H1 (cell line): ENCODE data around the gene RPL19. TPM values are rescaled to one million over a fixed set of nuclear protein-coding genes. Genes with fewer than 3 reads are reported as not detected.

Experiments used
- CTCF ChIA-PET: fragments of 300-600 bp; sonication (Branson Sonifier 250); formaldehyde crosslinking; loops from one replicate; lab custom pipeline; 2021; ENCODE audit not compliant: partially characterized antibody; lab: Charles Lee
- POLR2A ChIA-PET: fragments of 300-600 bp; sonication (Branson Sonifier 250); formaldehyde crosslinking; loops from one replicate; lab custom pipeline; 2021; ENCODE audit warnings: inconsistent platforms; ENCODE audit not compliant: partially characterized antibody; lab: Charles Lee
- DNase-seq, 2 experiments: peaks; one replicate each; pipeline versions ENCODE4 v3.0.0 to v3.0.0-alpha.2; 2010 to 2022; ENCODE audit warnings: low spot score in 2 of 2, low read depth in 1 of 2, mixed read lengths in 1 of 2
- FAIRE-seq: peaks from 2 replicates; lab custom pipeline; 2011; peaks lifted over from hg19 to GRCh38; lab: Jason Lieb, UNC
- H2AFZ ChIP-seq: 2 replicates; pipeline ENCODE4 v1.8.1; 2012; ENCODE audit warnings: low read length, inconsistent platforms
- H2AK5ac ChIP-seq: 2 replicates; pipeline ENCODE4 v1.6.1; 2013; ENCODE audit warnings: low read depth, low read length
- H2BK120ac ChIP-seq: replicated peaks from 2 replicates; pipeline ENCODE3; 2013; ENCODE audit warnings: low read depth, low read length, inconsistent platforms
- H2BK12ac ChIP-seq: 2 replicates; pipeline ENCODE4 v1.6.1; 2013; ENCODE audit warnings: low read depth, low read length
- H2BK15ac ChIP-seq: 2 replicates; pipeline ENCODE4 v1.6.1; 2013; ENCODE audit warnings: low read length
- H2BK20ac ChIP-seq: 2 replicates; pipeline ENCODE4 v1.6.1; 2013; ENCODE audit warnings: low read length
- H2BK5ac ChIP-seq: 2 replicates; pipeline ENCODE4 v1.6.1; 2013; ENCODE audit warnings: low read depth, low read length
- H3K14ac ChIP-seq: 2 replicates; pipeline ENCODE4 v1.6.1; 2013; ENCODE audit warnings: inconsistent platforms; ENCODE audit not compliant: insufficient read length
- H3K18ac ChIP-seq: 2 replicates; pipeline ENCODE4 v1.6.1; 2013; ENCODE audit warnings: low read length; ENCODE audit errors: extremely low read depth
- H3K23ac ChIP-seq: 2 replicates; pipeline ENCODE4 v1.6.1; 2013; ENCODE audit warnings: inconsistent platforms; ENCODE audit not compliant: insufficient read length
- H3K23me2 ChIP-seq: 2 replicates; pipeline ENCODE4 v1.6.1; 2013; ENCODE audit warnings: low read depth, low read length
- H3K27ac ChIP-seq: 2 replicates; pipeline ENCODE4 v1.6.1; 2011; ENCODE audit warnings: low read depth, low read length, inconsistent platforms
- H3K27me3 ChIP-seq, 4 experiments: replicated peaks in 1 of 4; 1 replicate in 1 of 4; 2 replicates in 3 of 4; pipeline versions ENCODE4 v1.6.1 to v1.8.1; 2011 to 2013; ENCODE audit warnings: low read length in 3 of 4, mild to moderate bottlenecking in 3 of 4, inconsistent platforms in 2 of 4, mixed read lengths in 2 of 4, moderate library complexity in 1 of 4; ENCODE audit not compliant: control insufficient read depth in 3 of 4, insufficient read depth in 3 of 4; ENCODE audit errors: extremely low read depth in 1 of 4
- H3K36me3 ChIP-seq, 4 experiments: 2 replicates each; pipeline versions ENCODE4 v1.6.1 to v1.8.1; 2011 to 2013; ENCODE audit warnings: mild to moderate bottlenecking in 4 of 4, low read length in 3 of 4, moderate library complexity in 2 of 4, control low read depth in 1 of 4, inconsistent platforms in 1 of 4; ENCODE audit not compliant: insufficient read depth in 4 of 4, control insufficient read depth in 2 of 4
- H3K4ac ChIP-seq: replicated peaks from 2 replicates; pipeline ENCODE3; 2013; ENCODE audit warnings: low read length, low read depth, mixed read lengths, inconsistent platforms; ENCODE audit not compliant: insufficient read length
- H3K4me1 ChIP-seq, 4 experiments: replicated peaks in 1 of 4; 1 replicate in 1 of 4; 2 replicates in 3 of 4; pipeline versions ENCODE4 v1.6.1 to v1.8.1; 2011 to 2013; ENCODE audit warnings: low read length in 3 of 4, inconsistent platforms in 2 of 4, mixed read lengths in 1 of 4; ENCODE audit not compliant: insufficient read depth in 4 of 4, control insufficient read depth in 3 of 4
- H3K4me2 ChIP-seq, 2 experiments: 2 replicates each; pipeline versions ENCODE4 v1.6.1 to v1.8.1; 2011 to 2013; ENCODE audit warnings: low read depth in 2 of 2, low read length in 2 of 2, control low read depth in 1 of 2, inconsistent platforms in 1 of 2, mild to moderate bottlenecking in 1 of 2; ENCODE audit not compliant: insufficient read depth in 1 of 2
- H3K4me3 ChIP-seq, 4 experiments: fragments of 200-600, 300-600 bp in 1 of 4; sonication (generic), shearing (Covaris generic), sonication (Bioruptor Twin) in 1 of 4; 2 replicates each; pipeline versions ENCODE4 v1.5.1 to v1.8.1; 2011 to 2016; ENCODE audit warnings: low read length in 4 of 4, low read depth in 3 of 4, control low read depth in 2 of 4, inconsistent platforms in 2 of 4, mild to moderate bottlenecking in 2 of 4, mixed read lengths in 1 of 4, moderate library complexity in 1 of 4; ENCODE audit not compliant: insufficient read depth in 2 of 4; ENCODE audit errors: extremely low read depth in 1 of 4
- H3K56ac ChIP-seq: replicated peaks from 2 replicates; pipeline ENCODE3; 2013; ENCODE audit warnings: low read depth, mild to moderate bottlenecking, mixed read lengths, low read length, inconsistent platforms; ENCODE audit not compliant: insufficient read length
- H3K79me1 ChIP-seq: 2 replicates; pipeline ENCODE4 v1.6.1; 2013; ENCODE audit warnings: low read depth, low read length, control low read depth
- H3K79me2 ChIP-seq, 2 experiments: 2 replicates each; pipeline versions ENCODE4 v1.6.1 to v1.8.1; 2012 to 2013; ENCODE audit warnings: low read length in 2 of 2, mild to moderate bottlenecking in 2 of 2, inconsistent platforms in 1 of 2; ENCODE audit not compliant: insufficient read depth in 2 of 2, control insufficient read depth in 1 of 2
- H3K9ac ChIP-seq, 4 experiments: replicated peaks in 1 of 4; 1 replicate in 1 of 4; 2 replicates in 3 of 4; pipeline versions ENCODE4 v1.6.1 to v1.8.1; 2011 to 2013; ENCODE audit warnings: low read depth in 3 of 4, low read length in 3 of 4, control low read depth in 2 of 4, mild to moderate bottlenecking in 2 of 4, moderate library complexity in 2 of 4, inconsistent platforms in 1 of 4; ENCODE audit errors: extremely low read depth in 1 of 4
- H3K9me3 ChIP-seq, 2 experiments: 2 replicates each; pipeline versions ENCODE4 v1.6.1 to v1.8.1; 2012 to 2013; ENCODE audit warnings: mild to moderate bottlenecking in 2 of 2, moderate library complexity in 2 of 2, control low read depth in 1 of 2, inconsistent platforms in 1 of 2, low read depth in 1 of 2, low read length in 1 of 2, mixed read lengths in 1 of 2; ENCODE audit not compliant: insufficient read depth in 2 of 2
- H4K20me1 ChIP-seq, 2 experiments: replicated peaks in 1 of 2; 2 replicates each; pipeline versions ENCODE3 to v1.8.1; 2011 to 2013; ENCODE audit warnings: inconsistent platforms in 2 of 2, low read length in 2 of 2, mild to moderate bottlenecking in 1 of 2; ENCODE audit not compliant: insufficient read depth in 2 of 2, control insufficient read depth in 1 of 2
- H4K5ac ChIP-seq: 2 replicates; pipeline ENCODE4 v1.6.1; 2013; ENCODE audit warnings: low read length, low read depth, mixed read lengths, inconsistent platforms; ENCODE audit not compliant: insufficient read length
- H4K8ac ChIP-seq: 2 replicates; pipeline ENCODE4 v1.8.0; 2013; ENCODE audit warnings: mild to moderate bottlenecking, moderate library complexity, low read length, inconsistent platforms; ENCODE audit not compliant: insufficient read depth; ENCODE audit errors: extremely low read depth
- H4K91ac ChIP-seq: replicated peaks from 2 replicates; pipeline ENCODE3; 2013; ENCODE audit warnings: low read length, mixed read lengths, inconsistent platforms; ENCODE audit not compliant: insufficient read length
- BRCA1 ChIP-seq: IDR thresholded peaks from 2 replicates; pipeline ENCODE4 v1.6.1; 2012; ENCODE audit warnings: low read depth, low read length, improper control_type of control experiment
- POLR2A ChIP-seq, 2 experiments: IDR thresholded peaks; 1 replicate in 1 of 2; 2 replicates in 1 of 2; pipeline ENCODE4 v1.6.1; 2011; ENCODE audit warnings: low read depth in 2 of 2, low read length in 2 of 2, mild to moderate bottlenecking in 2 of 2; ENCODE audit errors: control extremely low read depth in 1 of 2
- POLR2AphosphoS5 ChIP-seq: IDR thresholded peaks from 2 replicates; pipeline ENCODE4 v1.6.1; 2011; ENCODE audit warnings: low read depth, low read length
- SIRT6 ChIP-seq: IDR thresholded peaks from one replicate; pipeline ENCODE4 v1.7.1; 2012; ENCODE audit warnings: low read length, inconsistent platforms
- WGBS, 2 experiments: shearing (Covaris generic) in 1 of 2; methylation state at CpG; one replicate each; pipeline versions ENCODE4 v1.1.6 to v1.1.7; 2013 to 2015; ENCODE audit warnings: low lambda C conversion rate in 2 of 2, mixed read lengths in 2 of 2, inconsistent platforms in 1 of 2, low coverage in 1 of 2, missing lambda C conversion rate in 1 of 2; ENCODE audit not compliant: insufficient replicate concordance in 2 of 2, insufficient coverage in 1 of 2, insufficient read length in 1 of 2; ENCODE audit errors: extremely low coverage in 1 of 2, missing lambda C conversion rate in 1 of 2; 5-methylcytosine and 5-hydroxymethylcytosine counted together
- polyA plus RNA-seq, 7 experiments: library from polyadenylated mRNA; depleted of rRNA in 3 of 7; stranded (reverse) in 5 of 7; unstranded in 2 of 7; fragments of >200 nt in 5 of 7; fragments of 200-250 nt in 2 of 7; gene quantifications; 1 replicate in 5 of 7; 2 replicates in 1 of 7; 4 replicates in 1 of 7; pipeline versions ENCODE4 v1.2.1 to v1.2.3, GENCODE V29; 2011 to 2013; ENCODE audit warnings: missing spikeins in 2 of 7, mixed read lengths in 2 of 7
- total RNA-seq: library from RNA; stranded (reverse); fragmentation: NEBNext Ultra II Directional; extraction: Animal tissue kit (Norgen Biotek cat#: 25700); gene quantifications from 2 replicates; pipeline ENCODE4 v1.2.1, GENCODE V29; 2021

RPL19 gene
- total and polyA plus RNA-seq, 2 of the 8 experiments (the other 6 are each of a cell fraction or from before 2014, with no cell fraction given) = 2,108 to 2,182 TPM

GRCh38 chr17:39200957-39201510 lies 951 bp downstream of the RPL19 start:
- Histone ChIP-seq H3K27ac (peak overlapping the region; percentile 99; the same call in 1 of the 2 replicates), H2AFZ (no peak overlapping the region)
- no peak for DNase-seq

More at GRCh38 chr17:39200957-39201510, 951 bp downstream of the RPL19 start:
- peaks cover 7 to 31% of the 10 kb centered on the region in 2 experiments for H3K79me2 ChIP-seq
- no peak overlapping the region for H2BK12ac ChIP-seq
- H3K4me2 ChIP-seq = peak overlapping the region; percentile 87 to 92
- CTCF ChIA-PET = interaction anchor here (0.6 to 24.1 kb wide), 3 partner anchors 21 to 39 kb away, joined by 3 to 982 read pairs (median 5); no protein-coding TSS in a partner anchor
- H4K5ac ChIP-seq = no peak overlapping the region
- H2BK5ac ChIP-seq = no peak overlapping the region
- H2BK120ac ChIP-seq = no peak overlapping the region
- H3K4me3 ChIP-seq = peak overlapping the region; percentile 85 to 96 (median 92)
- H3K23me2 ChIP-seq = peaks cover 11% of the 10 kb centered on the region
- H3K4ac ChIP-seq = peak overlapping the region; percentile 19
- POLR2A ChIA-PET = interaction anchor here (0.6 to 9.5 kb wide), 17 partner anchors 7 to 376 kb away, joined by 3 to 92 read pairs (median 7); partner anchors contain the start of genes CWC25 and STAC2
- no peaks in the 10 kb centered on the region for H3K27me3 ChIP-seq
- no peak overlapping the region for H2AK5ac ChIP-seq
- H3K56ac ChIP-seq = peak overlapping the region; percentile 62
- H3K4me1 ChIP-seq = peaks cover 4 to 13% (median 9%) of the 10 kb centered on the region in 4 experiments
- no peak overlapping the region for H2BK15ac ChIP-seq
- peaks cover 30 to 44% (median 38%) of the 10 kb centered on the region in 4 experiments for H3K36me3 ChIP-seq
- H3K14ac ChIP-seq = no peak overlapping the region
- FAIRE-seq = no peak
- H3K9me3 ChIP-seq = no peaks in the 10 kb centered on the region
- H3K9ac ChIP-seq = peak overlapping the region; percentile 93 to 98 (median 98)
- H3K23ac ChIP-seq = no peak overlapping the region
- peaks cover 5% of the 10 kb centered on the region in 2 experiments for H4K20me1 ChIP-seq
- no peak overlapping the region for H2BK20ac ChIP-seq
- H4K91ac ChIP-seq = peak overlapping the region; percentile 12
- TF ChIP-seq SIRT6 (no peak), POLR2A (IDR thresholded peaks at IDR 0.05; ENCODE audit: control extremely low read depth in 1 of 2, low read depth in 2 of 2, low read length in 2 of 2) (peak; percentile 49 to 72; a peak in 2 of 3 replicates), BRCA1 (no peak), POLR2AphosphoS5 (peak; percentile 25; the same call in 1 of the 2 replicates)
- H3K18ac ChIP-seq = no peak overlapping the region
- H3K79me1 ChIP-seq = peaks cover 2% of the 10 kb centered on the region
- 70% methylated on average over 11 of the region's 11 CpGs; no CpG with 5 or more reads in 1 of the 2 experiments for WGBS, 2 experiments
- H4K8ac ChIP-seq = no peak overlapping the region
